ENCODE data around the gene SFXN2.

DNA sequence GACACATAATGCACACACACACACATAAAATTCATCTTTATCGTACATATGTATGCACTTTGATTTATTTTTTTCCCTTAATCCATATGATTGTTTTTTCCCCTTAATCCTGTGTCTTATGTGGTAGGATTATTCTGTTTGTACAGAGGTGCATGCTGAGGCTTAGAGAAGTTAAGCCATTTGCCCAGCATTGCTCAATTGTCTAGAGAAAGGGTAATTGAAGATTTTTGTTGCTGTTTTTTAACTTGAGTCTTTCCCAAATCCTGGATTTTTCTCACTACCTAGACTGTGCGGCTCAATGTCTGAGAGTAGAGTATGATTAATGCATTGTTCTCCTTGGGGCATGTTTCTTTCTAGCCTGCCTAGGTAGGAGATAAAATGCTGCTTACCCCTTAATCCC lies 64.3 kb downstream of the SFXN2 start:
- TF ChIP-seq EZH2 (IDR thresholded peaks at IDR 0.05; ENCODE audit: low read length, missing control alignments) (no peak), CTCF (conservative IDR thresholded peaks at IDR 0.05 in 1 of 2, IDR thresholded peaks at IDR 0.05 in 1 of 2; ENCODE audit: low read depth in 1 of 2, low read length in 2 of 2) (no peak)

Data from fibroblast of lung (primary cell).